ENCODE measurements around the gene ADGRL1. TPM values are rescaled to one million over a fixed set of nuclear protein-coding genes. Genes with fewer than 3 reads are reported as not detected.
A peak's percentile ranks its signal among the peaks of the same experiment; 100 is the strongest.

The ADGRL1 gene
- total RNA-seq, 4 donors from 2014 or later, result 22.8 to 58.6 (median 48.8) TPM

GRCh38 chr19:14168993-14169392 lies 37.0 kb downstream of the ADGRL1 start:
- no peak for DNase-seq
- Histone ChIP-seq H3K36me3 (peaks cover 0 to 53% (median 0%) of the 10 kb centered on the region in 3 donors), H3K4me1 (peaks cover 0 to 13% (median 4%) of the 10 kb centered on the region in 4 donors)

GRCh38 chr19:14168259-14168972 lies 37.6 kb downstream of the ADGRL1 start:
- no peaks in the 10 kb centered on the region for H3K9me3 ChIP-seq
- TF ChIP-seq CTCF (IDR thresholded peaks at IDR 0.05) (no peak), POLR2A (IDR thresholded peaks at IDR 0.05) (no peak)
- H3K4me3 ChIP-seq, result no peak overlapping the region
- peaks cover 0 to 13% (median 4%) of the 10 kb centered on the region in 4 donors for H3K4me1 ChIP-seq
- H3K27ac ChIP-seq, result no peak overlapping the region
- H3K27me3 ChIP-seq, result no peaks in the 10 kb centered on the region
- DNase-seq, result no peak
- peaks cover 0 to 48% (median 0%) of the 10 kb centered on the region in 3 donors for H3K36me3 ChIP-seq

More at GRCh38 chr19:14168993-14169392, 37.0 kb downstream of the ADGRL1 start:
- TF ChIP-seq POLR2A (IDR thresholded peaks at IDR 0.05) (no peak), CTCF (IDR thresholded peaks at IDR 0.05) (no peak)
- Histone ChIP-seq H3K9me3 (no peaks in the 10 kb centered on the region), H3K4me3 (no peak overlapping the region), H3K27me3 (no peaks in the 10 kb centered on the region), H3K27ac (no peak overlapping the region)

- peak overlapping the region in 2 of 4 donors; percentile 30 to 51 for H3K27ac ChIP-seq
- no peaks in the 10 kb centered on the region for H3K9me3 ChIP-seq
- peak in 1 of 3 donors; percentile 25 for DNase-seq
- H3K4me3 ChIP-seq, result peak overlapping the region in 1 of 4 donors; percentile 22
- H3K36me3 ChIP-seq, result peaks cover 0 to 46% (median 0%) of the 10 kb centered on the region in 3 donors
- TF ChIP-seq POLR2A (IDR thresholded peaks at IDR 0.05) (no peak), CTCF (IDR thresholded peaks at IDR 0.05) (no peak)
- peaks cover 0 to 13% (median 4%) of the 10 kb centered on the region in 4 donors for H3K4me1 ChIP-seq
- no peaks in the 10 kb centered on the region for H3K27me3 ChIP-seq
Measured at GRCh38 chr19:14167576-14168138, 38.3 kb downstream of the ADGRL1 start.

- Histone ChIP-seq H3K27ac (peak overlapping the region in 2 of 4 donors; percentile 30 to 51), H3K4me1 (peaks cover 0 to 13% (median 4%) of the 10 kb centered on the region in 4 donors), H3K9me3 (no peaks in the 10 kb centered on the region), H3K4me3 (peak overlapping the region in 2 of 4 donors; percentile 9 to 22), H3K36me3 (peaks cover 0 to 46% (median 0%) of the 10 kb centered on the region in 3 donors), H3K27me3 (no peaks in the 10 kb centered on the region)
- TF ChIP-seq POLR2A (IDR thresholded peaks at IDR 0.05), result no peak
- no peak for TF ChIP-seq CTCF (IDR thresholded peaks at IDR 0.05)
- no peak for DNase-seq
Measured at GRCh38 chr19:14166999-14167575, 38.9 kb downstream of the ADGRL1 start.

GRCh38 chr19:14165990-14166830 lies 39.8 kb downstream of the ADGRL1 start:
- DNase-seq, result no peak
- TF ChIP-seq POLR2A (IDR thresholded peaks at IDR 0.05) (no peak), CTCF (IDR thresholded peaks at IDR 0.05) (no peak)
- Histone ChIP-seq H3K9me3 (no peaks in the 10 kb centered on the region), H3K4me3 (peak overlapping the region in 2 of 4 donors; percentile 9 to 22), H3K36me3 (peaks cover 0 to 40% (median 0%) of the 10 kb centered on the region in 3 donors), H3K4me1 (peaks cover 0 to 13% (median 4%) of the 10 kb centered on the region in 4 donors), H3K27me3 (no peaks in the 10 kb centered on the region), H3K27ac (peak overlapping the region in 1 of 4 donors; percentile 51)
